Skin of body (tissue), 2 donors: ENCODE measurements around the gene AQR. TPM values are rescaled to one million over a fixed set of nuclear protein-coding genes. Genes with fewer than 3 reads are reported as not detected.

Experiments
- DNase-seq: peaks from one replicate; lab custom pipeline; 2025; lab: John Stamatoyannopoulos, UW
- total RNA-seq: library from RNA; depleted of rRNA; stranded (reverse); fragments of >200 nt; gene quantifications from one replicate; pipeline ENCODE4 v1.2.3, GENCODE V29; 2014

Gene AQR
- total RNA-seq, 1 donor from 2014 or later = 28.3 TPM

GRCh38 chr15:34879107-34879506 is 90.4 kb downstream of the AQR start:
- no peak for DNase-seq

GRCh38 chr15:34876640-34877039 is 92.9 kb downstream of the AQR start:
- DNase-seq = no peak

GRCh38 chr15:34869110-34869509 is 100.4 kb downstream of the AQR start:
- DNase-seq = no peak

GRCh38 chr15:34865531-34865930 is 104.0 kb downstream of the AQR start:
- DNase-seq = no peak

- no peak for DNase-seq
Measured at GRCh38 chr15:34861214-34861613, 108.3 kb downstream of the AQR start.

GRCh38 chr15:34855893-34856292 is 113.6 kb downstream of the AQR start:
- no peak for DNase-seq

- peak; percentile 24 for DNase-seq
Measured at GRCh38 chr15:34855413-34855812, 114.1 kb downstream of the AQR start.

GRCh38 chr15:34854232-34854631 is 115.3 kb downstream of the AQR start:
- DNase-seq = no peak

GRCh38 chr15:34853001-34853758 is 116.4 kb downstream of the AQR start:
- peak; percentile 26 for DNase-seq

GRCh38 chr15:34851751-34852150 is 117.8 kb downstream of the AQR start:
- no peak for DNase-seq

GRCh38 chr15:34851007-34851406 is 118.5 kb downstream of the AQR start:
- DNase-seq = no peak

GRCh38 chr15:34850121-34850520 is 119.4 kb downstream of the AQR start:
- DNase-seq = no peak

- DNase-seq = no peak
Measured at GRCh38 chr15:34849364-34849959, 120.1 kb downstream of the AQR start.

GRCh38 chr15:34847598-34847997 is 121.9 kb downstream of the AQR start:
- DNase-seq = no peak

GRCh38 chr15:34841262-34841725 is 128.2 kb downstream of the AQR start:
- DNase-seq = no peak

- DNase-seq = no peak
Measured at GRCh38 chr15:34838282-34838681, 131.3 kb downstream of the AQR start.

- no peak for DNase-seq
Measured at GRCh38 chr15:34837246-34838016, 132.1 kb downstream of the AQR start.

- DNase-seq = no peak
Measured at GRCh38 chr15:34828145-34828911, 141.2 kb downstream of the AQR start.

GRCh38 chr15:34821831-34822230 is 147.7 kb downstream of the AQR start:
- DNase-seq = no peak

GRCh38 chr15:34820110-34820509 is 149.4 kb downstream of the AQR start:
- no peak for DNase-seq

GRCh38 chr15:34818526-34818925 is 151.0 kb downstream of the AQR start:
- DNase-seq = no peak

GRCh38 chr15:34815836-34816235 is 153.7 kb downstream of the AQR start:
- no peak for DNase-seq
